ENCODE data around the gene ACOT12.

ACOT12 gene

DNA sequence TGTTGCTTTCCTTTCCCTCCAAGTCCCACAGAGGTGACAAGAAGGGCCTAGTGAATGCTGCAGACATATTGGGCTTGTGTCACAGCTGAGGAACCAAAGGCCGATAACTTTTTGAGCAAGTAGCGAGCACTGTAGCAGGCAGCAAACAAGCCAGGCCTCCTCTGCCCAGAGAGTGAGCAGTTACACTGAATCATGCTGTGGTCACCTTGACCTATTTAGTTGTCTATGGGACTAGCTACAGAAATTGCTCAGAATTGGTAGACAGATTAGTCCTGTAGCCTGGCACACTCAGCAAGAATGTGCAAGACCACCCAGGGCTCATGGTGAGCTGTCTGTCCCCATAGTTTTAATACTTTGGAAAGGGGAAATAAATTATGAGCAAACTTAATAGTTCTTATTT lies 67.4 kb downstream of the ACOT12 start:
- H2AFZ ChIP-seq (ENCODE audit: low read depth, low read length): no peak overlapping the region
- H3K4me3 ChIP-seq (ENCODE audit: low read length): no peak overlapping the region
- no peak overlapping the region for H3K4me2 ChIP-seq (ENCODE audit: low read length)
- no peaks in the 10 kb centered on the region for H3K79me2 ChIP-seq (ENCODE audit: low read length)
- H3K9ac ChIP-seq (ENCODE audit: low read length): no peak overlapping the region
- H3K9me3 ChIP-seq (ENCODE audit: insufficient read depth, low read length): no peaks in the 10 kb centered on the region
- TF ChIP-seq EZH2phosphoT487 (IDR thresholded peaks at IDR 0.05; ENCODE audit: low read depth): no peak
- TF ChIP-seq, protein P1, sequence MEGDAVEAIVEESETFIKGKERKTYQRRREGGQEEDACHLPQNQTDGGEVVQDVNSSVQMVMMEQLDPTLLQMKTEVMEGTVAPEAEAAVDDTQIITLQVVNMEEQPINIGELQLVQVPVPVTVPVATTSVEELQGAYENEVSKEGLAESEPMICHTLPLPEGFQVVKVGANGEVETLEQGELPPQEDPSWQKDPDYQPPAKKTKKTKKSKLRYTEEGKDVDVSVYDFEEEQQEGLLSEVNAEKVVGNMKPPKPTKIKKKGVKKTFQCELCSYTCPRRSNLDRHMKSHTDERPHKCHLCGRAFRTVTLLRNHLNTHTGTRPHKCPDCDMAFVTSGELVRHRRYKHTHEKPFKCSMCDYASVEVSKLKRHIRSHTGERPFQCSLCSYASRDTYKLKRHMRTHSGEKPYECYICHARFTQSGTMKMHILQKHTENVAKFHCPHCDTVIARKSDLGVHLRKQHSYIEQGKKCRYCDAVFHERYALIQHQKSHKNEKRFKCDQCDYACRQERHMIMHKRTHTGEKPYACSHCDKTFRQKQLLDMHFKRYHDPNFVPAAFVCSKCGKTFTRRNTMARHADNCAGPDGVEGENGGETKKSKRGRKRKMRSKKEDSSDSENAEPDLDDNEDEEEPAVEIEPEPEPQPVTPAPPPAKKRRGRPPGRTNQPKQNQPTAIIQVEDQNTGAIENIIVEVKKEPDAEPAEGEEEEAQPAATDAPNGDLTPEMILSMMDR (IDR thresholded peaks at IDR 0.05; ENCODE audit: low read depth, low read length): no peak
- no peaks in the 10 kb centered on the region for H3K36me3 ChIP-seq (replicated peaks; ENCODE audit: low read depth, low read length)
- no peaks in the 10 kb centered on the region for H3K4me1 ChIP-seq (ENCODE audit: low read length)
- H3K27ac ChIP-seq (ENCODE audit: low read length): no peak overlapping the region
- H4K20me1 ChIP-seq (ENCODE audit: insufficient read depth, low read length): no peaks in the 10 kb centered on the region
- H3K27me3 ChIP-seq (ENCODE audit: low read depth, low read length): no peaks in the 10 kb centered on the region

DNA sequence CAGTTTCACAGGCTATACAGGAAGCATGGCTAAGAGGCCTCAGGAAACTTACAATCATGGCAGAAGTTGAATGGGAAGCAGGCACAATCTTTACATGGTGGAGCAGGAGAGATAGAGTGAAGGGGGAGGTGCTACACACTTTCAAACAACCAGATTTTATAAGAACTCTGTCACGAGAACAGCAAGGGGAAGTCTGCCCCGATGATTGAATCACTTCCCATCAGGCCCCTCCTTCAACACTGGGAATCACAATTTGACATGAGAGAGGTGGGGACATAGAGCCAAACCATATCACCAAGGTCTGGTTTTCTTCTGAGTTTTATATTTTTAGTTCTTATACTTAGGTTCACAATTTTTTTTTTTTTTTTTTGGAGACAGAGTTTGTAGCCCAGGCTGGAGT lies 76.4 kb downstream of the ACOT12 start:
- Histone ChIP-seq H3K79me2 (ENCODE audit: low read length) (no peaks in the 10 kb centered on the region), H3K4me3 (ENCODE audit: low read length) (no peak overlapping the region), H3K9me3 (ENCODE audit: insufficient read depth, low read length) (no peaks in the 10 kb centered on the region), H3K27ac (ENCODE audit: low read length) (no peak overlapping the region), H4K20me1 (ENCODE audit: insufficient read depth, low read length) (no peaks in the 10 kb centered on the region), H3K27me3 (ENCODE audit: low read depth, low read length) (no peaks in the 10 kb centered on the region), H3K9ac (ENCODE audit: low read length) (no peak overlapping the region), H3K4me2 (ENCODE audit: low read length) (no peak overlapping the region), H2AFZ (ENCODE audit: low read depth, low read length) (no peak overlapping the region), H3K4me1 (ENCODE audit: low read length) (no peaks in the 10 kb centered on the region), H3K36me3 (replicated peaks; ENCODE audit: low read depth, low read length) (peaks cover 2% of the 10 kb centered on the region)
- TF ChIP-seq, protein P1 (IDR thresholded peaks at IDR 0.05; ENCODE audit: low read depth, low read length): no peak
- TF ChIP-seq EZH2phosphoT487 (IDR thresholded peaks at IDR 0.05; ENCODE audit: low read depth): no peak

DNA sequence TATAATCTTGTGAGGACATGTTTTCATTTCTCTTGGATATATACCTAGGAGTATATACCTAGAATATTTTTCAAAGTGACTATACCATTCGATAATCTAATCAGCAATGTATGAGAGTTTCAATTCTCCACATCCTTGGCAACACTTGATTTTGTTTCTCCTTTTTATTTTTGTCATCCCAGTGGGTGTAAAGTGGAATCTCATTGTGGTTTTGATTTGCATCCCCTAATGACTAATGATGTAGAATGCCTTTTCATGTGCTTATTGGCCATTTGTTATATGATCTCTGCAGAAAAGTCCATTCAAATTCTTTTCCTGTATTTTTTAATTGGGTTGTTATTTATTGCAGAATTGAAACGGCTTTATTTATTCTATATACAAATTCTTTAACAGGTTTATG lies 77.4 kb downstream of the ACOT12 start:
- Histone ChIP-seq H3K9ac (ENCODE audit: low read length) (no peak overlapping the region), H3K4me3 (ENCODE audit: low read length) (no peak overlapping the region), H3K4me2 (ENCODE audit: low read length) (no peak overlapping the region)

DNA sequence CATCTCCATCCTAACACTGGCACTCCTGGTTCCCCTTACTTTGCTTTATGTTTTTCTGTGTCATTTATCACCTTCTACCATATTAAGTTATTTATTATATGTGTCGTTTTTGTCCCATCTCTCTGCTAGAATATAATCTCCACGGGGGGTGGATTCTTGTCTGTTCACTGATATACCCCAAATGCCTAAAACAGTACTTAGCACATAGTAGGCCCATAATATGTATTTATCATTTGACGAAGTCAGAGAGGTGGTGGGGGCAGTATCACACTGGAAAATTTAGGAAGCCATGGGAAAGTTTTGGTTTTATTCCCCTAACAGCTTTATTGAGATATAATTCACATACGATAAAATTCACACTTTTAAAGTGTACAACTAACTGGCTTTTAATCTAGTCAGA lies 78.1 kb downstream of the ACOT12 start:
- H3K27ac ChIP-seq (ENCODE audit: low read length): no peak overlapping the region
- H3K36me3 ChIP-seq (replicated peaks; ENCODE audit: low read depth, low read length): peaks cover 7% of the 10 kb centered on the region
- no peak overlapping the region for H2AFZ ChIP-seq (ENCODE audit: low read depth, low read length)
- H3K79me2 ChIP-seq (ENCODE audit: low read length): no peaks in the 10 kb centered on the region
- no peak overlapping the region for H3K9ac ChIP-seq (ENCODE audit: low read length)
- no peaks in the 10 kb centered on the region for H4K20me1 ChIP-seq (ENCODE audit: insufficient read depth, low read length)
- no peak overlapping the region for H3K4me2 ChIP-seq (ENCODE audit: low read length)
- no peak overlapping the region for H3K4me3 ChIP-seq (ENCODE audit: low read length)
- H3K9me3 ChIP-seq (ENCODE audit: insufficient read depth, low read length): no peaks in the 10 kb centered on the region
- no peak for TF ChIP-seq EZH2phosphoT487 (IDR thresholded peaks at IDR 0.05; ENCODE audit: low read depth)
- TF ChIP-seq, protein P1 (IDR thresholded peaks at IDR 0.05; ENCODE audit: low read depth, low read length): no peak
- H3K4me1 ChIP-seq (ENCODE audit: low read length): no peaks in the 10 kb centered on the region
- H3K27me3 ChIP-seq (ENCODE audit: low read depth, low read length): no peaks in the 10 kb centered on the region

More for the DNA sequence above, 77.4 kb downstream of the ACOT12 start:
- Histone ChIP-seq H3K79me2 (ENCODE audit: low read length) (no peaks in the 10 kb centered on the region), H3K9me3 (ENCODE audit: insufficient read depth, low read length) (no peaks in the 10 kb centered on the region), H2AFZ (ENCODE audit: low read depth, low read length) (no peak overlapping the region), H3K27ac (ENCODE audit: low read length) (no peak overlapping the region), H3K4me1 (ENCODE audit: low read length) (no peaks in the 10 kb centered on the region), H3K36me3 (replicated peaks; ENCODE audit: low read depth, low read length) (peaks cover 7% of the 10 kb centered on the region), H3K27me3 (ENCODE audit: low read depth, low read length) (no peaks in the 10 kb centered on the region), H4K20me1 (ENCODE audit: insufficient read depth, low read length) (no peaks in the 10 kb centered on the region)
- TF ChIP-seq, protein P1 (IDR thresholded peaks at IDR 0.05; ENCODE audit: low read depth, low read length): no peak
- no peak for TF ChIP-seq EZH2phosphoT487 (IDR thresholded peaks at IDR 0.05; ENCODE audit: low read depth)

Measured in OCI-LY3 (cell line).